GM18519 (cell line): ENCODE measurements around the gene ANKRD11.
A peak's percentile ranks its signal among the peaks of the same experiment; 100 is the strongest.
"Not testable (repeated sequence)": the region's sequence is repeated elsewhere in the genome, so short reads cannot be mapped to it uniquely, and the experiment has no call there.

ENCODE experiments used
- ATAC-seq: cut with Tn5 transposase; IDR thresholded peaks from one replicate; pipeline ENCODE4 v1.9.1; 2021; ENCODE audit warnings: mild to moderate bottlenecking, moderate library complexity; ENCODE audit not compliant: unreplicated experiment, low FRiP score

The ANKRD11 gene

DNA sequence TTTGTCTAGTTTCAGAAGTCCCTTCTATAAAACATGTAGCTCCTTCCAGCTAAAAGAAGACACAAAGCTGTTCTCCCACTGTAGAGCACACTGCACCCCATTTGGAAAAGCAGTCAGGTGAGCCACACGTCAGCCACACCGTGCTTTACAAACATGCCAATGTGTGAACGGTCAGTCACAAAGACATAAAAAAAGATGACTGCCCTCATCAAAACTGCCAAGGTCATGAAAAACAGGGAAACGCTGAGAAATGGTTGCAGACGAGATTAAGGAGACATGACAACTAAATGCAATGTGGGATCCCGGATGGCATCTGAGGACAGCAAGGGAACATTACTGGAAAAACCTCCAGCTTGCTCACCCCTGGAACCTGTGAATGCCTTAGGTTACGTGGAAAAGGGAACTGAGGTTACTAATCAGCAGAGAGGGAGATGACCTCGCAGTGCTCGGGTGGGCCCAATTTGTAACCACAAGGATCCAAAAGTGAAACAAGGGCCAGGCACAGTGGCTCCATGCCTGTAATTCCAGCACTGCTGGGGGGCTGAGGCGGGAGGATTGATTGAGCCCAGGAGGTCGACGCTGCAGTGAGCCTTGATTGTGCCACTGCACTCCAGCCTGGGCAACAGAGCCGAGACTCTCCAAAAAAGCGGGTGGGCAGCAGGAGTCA, 8.1 kb downstream of the ANKRD11 start:
- no peak for ATAC-seq

DNA sequence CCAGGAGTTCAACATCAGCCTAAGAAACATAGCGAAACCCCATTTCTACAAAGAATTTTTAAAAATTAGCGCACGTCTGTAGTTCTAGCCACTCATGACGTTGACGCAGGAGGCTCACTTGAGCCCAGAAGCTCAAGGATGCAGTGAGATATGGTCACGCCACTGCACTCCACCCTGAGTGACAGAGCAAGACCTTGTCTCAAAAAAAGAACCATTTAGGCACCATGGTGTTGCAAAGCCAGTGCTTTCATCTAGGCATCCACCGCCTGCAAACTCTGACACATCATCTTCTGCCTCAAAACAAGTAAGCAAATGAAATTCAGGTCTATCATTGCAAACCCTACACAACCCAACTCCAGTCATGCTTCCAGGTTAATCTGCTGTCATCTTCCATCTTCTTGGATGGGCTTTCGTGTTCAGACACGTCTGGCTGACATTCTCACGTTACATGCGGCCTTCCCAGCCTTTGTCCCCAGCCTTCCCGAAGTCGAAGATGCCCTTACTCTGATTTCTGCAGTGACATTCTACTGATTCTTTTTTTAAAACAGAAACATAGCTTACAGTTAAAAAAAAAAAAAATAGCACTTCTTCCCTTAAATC, 8.9 kb downstream of the ANKRD11 start:
- ATAC-seq = no peak

DNA sequence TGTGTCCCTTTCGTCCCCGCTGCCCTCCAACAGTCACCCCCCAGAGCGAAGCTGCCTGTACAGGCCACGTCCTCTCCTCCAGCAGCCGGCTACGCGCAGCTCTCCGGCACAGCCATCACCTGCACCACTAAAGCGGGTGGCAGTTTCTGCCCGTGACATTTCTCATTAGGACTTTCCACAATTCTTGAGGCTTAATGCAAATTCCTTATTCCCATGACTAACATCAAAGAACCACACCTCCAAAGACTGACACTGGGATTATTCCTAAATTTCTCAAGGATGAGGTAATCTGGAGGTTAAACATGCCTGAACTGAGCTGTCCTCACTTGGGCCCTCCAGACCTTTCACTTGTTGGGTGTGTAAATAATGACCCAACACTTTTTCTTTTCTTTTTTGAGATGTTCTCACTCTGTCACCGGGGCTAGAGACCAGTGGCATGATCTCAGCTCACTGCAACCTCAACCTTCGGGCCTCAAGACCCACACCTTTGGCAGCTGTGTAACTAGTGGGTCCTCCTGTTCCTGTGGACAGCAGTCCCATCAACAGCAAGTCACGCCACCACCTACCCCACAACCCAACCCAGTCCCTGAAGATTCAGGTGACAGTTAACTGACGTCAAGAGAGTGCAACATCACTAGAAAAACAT, 11.7 kb downstream of the ANKRD11 start:
- ATAC-seq = no peak

DNA sequence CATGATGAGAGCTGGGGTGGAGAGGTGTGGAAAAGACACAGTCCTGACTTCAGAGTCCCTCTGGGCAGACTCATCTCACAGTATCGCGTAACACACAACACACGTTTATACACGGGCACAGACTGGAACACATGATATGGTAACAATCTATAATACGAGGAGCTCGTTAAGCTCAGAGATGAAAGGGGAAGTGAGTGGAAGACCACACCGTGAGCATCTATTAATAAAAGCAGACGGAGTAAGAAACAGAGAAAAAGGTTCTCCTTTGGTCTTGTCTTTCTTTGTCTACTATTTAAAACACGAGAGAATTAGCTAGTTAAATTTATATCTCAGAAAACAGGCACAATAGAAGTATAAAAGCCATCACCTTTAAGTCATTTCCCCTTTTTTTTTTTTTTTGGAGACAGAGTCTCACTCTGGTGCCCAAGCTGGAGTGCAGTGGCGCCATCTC, 13.5 kb downstream of the ANKRD11 start:
- ATAC-seq = peak; percentile 41

DNA sequence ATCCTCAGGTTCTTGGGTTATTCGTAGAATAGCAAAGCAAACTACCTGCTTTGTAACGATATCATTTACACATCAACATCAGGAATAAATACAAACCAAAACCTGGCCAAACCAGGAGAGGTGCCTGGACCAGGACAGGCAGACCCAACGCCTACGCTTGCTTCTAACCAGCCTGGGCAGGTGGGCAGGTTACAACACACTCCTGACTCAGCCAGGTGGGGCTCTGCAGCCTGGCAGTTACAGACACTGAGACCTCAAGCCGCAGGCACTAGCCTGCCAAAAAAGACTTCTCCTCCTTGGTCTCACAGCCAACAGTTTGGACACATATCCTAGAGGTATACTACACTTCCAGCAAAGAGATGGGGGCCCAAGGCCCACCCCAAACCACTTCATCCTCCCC, 14.0 kb downstream of the ANKRD11 start:
- ATAC-seq = peak; percentile 19

DNA sequence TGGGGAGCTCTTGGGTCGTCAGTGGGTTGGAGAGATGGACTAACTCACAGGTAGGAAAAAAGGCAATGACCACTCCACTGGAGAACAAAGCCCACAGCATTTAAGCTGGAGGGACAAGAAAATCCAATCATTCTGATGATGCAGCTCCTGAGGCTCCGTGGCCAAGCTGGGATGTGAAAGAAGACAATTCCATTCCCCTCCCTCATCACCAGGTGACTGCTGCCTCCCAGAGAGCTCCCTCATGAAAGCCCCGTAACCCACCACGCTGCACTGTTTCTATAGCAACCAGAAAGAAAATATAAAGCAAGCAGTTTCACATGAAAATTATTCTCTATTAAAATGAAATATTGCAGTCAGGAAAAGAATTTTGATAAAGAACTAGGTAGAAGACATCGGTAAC, 15.2 kb downstream of the ANKRD11 start:
- ATAC-seq = no peak

DNA sequence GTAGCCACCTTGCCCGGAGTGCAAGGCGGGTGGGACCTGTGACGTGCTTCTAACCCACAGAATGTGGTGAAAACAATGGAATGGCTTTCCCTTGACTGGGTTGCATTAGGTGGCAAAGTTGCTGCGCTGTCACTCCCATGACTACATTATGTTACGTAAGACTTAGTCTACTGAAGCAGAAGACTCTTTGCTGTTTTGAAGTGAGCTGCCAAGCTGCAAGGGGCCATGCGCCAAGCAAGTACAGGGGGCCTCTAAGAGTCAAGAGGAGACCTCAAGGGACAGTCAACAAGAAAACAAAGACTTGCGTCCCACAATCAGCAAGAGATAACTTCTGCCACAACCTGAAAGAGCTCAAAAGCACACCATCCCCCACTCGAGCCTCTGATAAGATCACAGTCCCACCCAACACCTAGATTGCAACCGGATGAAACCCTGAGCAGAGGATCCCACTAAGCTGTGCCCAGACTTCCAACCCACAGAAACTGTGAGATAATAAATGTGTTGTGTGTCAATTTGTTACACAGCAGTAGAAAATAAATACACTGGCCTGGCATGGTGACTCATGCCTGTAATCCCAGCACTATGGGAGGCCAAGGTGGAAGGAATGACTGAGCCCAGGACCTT, 16.5 kb downstream of the ANKRD11 start:
- ATAC-seq = no peak

DNA sequence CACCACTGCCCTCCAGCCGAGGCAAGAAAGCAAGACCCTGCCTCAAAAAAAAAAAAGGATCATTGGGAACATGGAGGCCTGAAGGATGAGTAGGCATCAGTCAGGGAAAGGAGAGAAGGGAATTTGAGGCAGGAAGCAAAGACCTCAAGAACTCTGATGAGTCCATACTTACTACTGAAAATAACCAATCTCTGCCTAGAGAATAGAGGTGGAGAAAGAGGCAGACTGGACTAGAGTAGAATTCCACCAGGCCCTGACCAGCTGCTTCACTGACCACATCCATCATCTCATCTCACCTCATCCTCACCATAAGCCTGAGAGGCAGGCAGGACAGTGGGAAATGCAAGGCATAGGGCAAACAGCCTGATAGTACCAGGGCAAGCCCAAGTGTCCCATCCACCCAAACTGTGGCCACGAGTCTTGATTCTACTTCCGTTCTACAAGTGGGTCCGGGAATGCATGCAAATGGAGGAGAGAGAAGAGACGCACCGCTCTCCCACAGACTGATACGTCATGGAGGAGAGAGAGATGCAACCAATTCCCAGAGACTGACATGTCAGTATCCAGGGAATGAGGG, 17.1 kb downstream of the ANKRD11 start:
- no peak for ATAC-seq

DNA sequence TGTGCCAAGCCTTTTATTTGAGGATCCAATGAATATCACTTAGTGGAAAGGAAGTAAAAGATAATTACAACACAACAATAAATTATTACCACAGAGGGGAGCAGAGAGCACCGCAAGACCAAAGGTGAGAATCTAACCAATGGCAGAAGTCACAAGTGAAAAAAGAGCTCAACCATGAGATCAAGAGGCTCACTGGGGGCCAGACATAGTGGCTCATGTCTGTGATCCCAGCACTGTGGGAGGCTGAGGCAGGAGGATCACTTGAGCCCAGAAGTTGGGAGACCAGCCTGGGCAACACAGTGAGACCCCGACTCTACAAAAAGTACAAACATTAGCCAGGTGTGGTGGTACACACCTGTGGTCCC, 17.7 kb downstream of the ANKRD11 start:
- ATAC-seq = no peak

DNA sequence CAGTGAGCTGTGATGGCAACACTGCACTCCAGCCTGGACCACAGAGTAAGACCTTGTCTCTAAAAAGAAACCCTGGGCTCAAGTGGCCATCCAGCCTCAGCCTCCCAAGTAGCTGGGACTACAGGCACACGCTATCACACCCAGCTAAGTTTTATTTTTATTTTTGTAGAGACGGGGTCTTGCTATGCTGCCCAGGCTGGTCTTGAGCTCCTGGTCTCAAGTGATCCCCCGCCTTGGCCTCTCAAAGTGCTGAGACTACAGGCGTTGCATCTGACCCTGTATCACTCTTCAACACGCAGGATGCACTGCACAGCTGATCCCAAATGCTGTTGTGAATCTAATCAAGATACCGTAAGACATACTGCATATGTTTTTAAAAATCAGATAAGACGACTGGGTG, 23.0 kb downstream of the ANKRD11 start:
- no peak for ATAC-seq

DNA sequence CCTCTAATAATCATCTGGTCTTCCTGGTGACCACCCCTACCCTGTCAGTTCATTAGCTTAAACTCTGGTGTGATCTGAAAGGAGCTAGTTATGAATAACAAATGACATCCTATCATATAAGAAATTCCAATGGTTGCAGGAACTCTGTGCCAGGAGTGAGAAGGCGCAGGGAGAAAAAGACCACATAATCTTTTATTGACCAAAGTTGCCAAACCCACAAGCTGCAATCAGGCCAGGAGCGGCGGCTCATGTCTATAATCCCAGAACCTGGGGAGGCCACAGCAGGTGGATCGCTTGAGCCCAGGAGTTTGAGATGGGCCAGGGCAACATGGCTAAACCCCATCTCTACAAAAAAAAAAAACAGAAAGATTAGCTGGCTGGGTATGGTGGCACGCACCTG, 23.4 kb downstream of the ANKRD11 start:
- ATAC-seq = no peak

DNA sequence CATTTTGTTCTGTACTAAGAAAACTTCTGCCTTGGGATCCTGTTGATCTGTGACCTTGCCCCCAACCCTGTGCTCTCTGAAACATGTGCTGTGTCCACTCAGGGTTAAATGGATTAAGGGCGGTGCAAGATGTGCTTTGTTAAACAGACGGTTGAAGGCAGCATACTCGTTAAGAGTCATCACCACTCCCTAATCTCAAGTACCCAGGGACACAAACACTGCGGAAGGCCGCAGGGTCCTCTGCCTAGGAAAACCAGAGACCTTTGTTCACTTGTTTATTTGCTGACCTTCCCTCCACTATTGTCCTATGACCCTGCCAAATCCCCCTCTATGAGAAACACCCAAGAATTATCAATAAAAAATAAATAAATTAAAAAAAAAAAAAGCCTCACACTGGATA, 27.0 kb downstream of the ANKRD11 start:
- not testable (repeated sequence) for ATAC-seq

DNA sequence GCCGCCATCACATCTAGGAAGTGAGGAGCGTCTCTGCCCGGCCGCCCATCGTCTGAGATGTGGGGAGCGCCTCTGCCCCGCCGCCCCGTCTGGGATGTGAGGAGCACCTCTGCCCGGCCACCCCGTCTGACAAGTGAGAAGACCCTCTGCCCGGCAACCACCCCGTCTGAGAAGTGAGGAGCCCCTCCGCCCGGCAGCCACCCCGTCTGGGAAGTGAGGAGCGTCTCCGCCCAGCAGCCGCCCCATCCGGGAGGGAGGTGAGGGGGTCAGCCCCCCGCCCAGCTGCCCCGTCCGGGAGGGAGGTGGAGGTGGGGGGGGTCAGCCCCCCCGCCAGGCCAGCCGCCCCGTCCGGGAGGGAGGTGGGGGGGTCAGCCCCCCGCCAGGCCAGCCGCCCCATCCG, 27.7 kb downstream of the ANKRD11 start:
- not testable (repeated sequence) for ATAC-seq

DNA sequence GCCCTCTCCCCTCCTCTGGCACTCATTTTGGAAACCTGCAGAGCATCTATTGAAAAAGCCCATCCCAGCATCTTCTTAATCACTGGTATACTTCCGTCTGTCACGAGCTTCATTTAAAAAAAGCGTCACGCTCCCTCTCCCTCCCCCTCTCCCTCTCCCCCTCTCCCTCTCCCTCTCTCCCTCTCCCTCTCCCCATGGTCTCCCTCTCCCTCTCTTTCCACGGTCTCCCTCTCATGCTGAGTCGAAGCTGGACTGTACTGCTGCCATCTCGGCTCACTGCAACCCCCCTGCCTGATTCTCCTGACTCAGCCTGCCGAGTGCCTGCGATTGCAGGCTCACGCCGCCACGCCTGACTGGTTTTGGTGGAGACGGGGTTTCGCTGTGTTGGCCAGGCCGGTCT, 28.5 kb downstream of the ANKRD11 start:
- not testable (repeated sequence) for ATAC-seq

DNA sequence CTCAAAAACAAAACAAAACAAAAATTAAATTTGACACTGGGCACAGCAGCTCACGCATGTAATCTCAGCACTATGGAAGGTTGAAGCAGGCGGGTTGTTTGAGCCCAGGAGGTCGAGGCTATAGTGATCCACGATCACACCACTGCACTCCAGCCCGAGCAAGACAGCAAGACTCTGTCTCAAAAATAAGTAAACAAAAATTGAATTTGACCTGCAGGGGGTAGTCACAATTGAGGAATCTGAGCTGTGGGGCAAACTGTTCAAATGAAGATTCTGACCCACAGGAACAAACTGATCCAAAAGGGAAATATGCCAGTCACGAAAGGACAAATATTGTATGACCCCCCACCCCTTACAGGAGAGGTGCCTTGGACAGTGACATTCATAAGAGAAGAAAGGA, 29.8 kb downstream of the ANKRD11 start:
- no peak for ATAC-seq

DNA sequence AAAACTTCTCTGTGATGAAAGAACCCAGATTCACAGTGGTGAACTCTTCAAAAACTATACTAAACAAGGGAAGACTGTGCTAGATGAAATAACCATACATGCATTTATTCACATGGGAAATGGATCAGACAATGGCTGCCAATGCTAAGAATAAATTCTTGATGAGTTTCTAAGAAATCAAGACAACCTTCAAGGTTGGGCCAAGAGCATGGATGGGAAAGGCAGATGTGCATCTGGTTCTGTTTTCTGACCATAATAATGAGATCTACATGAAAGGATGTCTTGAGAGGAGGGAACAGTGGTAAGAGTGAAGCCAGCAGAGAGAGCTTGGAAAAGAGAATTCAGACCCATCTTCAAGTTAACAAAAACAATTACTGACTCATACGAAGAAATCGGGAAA, 31.4 kb downstream of the ANKRD11 start:
- ATAC-seq = no peak

DNA sequence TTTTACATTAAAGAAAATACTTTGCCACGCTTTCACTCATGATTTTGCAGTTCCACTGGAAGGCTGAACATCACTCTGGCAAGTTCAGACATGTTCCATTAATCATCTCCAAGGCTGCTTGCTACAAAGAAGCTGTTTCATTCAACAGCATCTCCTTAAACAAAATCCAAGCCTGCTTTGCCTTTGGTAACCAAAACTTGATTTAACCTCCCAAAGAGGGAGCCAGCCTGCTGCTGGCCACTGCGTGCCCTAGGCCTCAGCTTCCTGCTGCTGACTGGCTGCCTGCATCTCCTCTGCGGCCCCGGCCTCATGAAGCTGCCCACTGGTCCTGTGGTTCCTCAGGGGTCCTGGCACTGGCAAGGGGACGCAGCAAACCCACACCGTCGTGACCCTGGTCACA, 31.8 kb downstream of the ANKRD11 start:
- no peak for ATAC-seq

DNA sequence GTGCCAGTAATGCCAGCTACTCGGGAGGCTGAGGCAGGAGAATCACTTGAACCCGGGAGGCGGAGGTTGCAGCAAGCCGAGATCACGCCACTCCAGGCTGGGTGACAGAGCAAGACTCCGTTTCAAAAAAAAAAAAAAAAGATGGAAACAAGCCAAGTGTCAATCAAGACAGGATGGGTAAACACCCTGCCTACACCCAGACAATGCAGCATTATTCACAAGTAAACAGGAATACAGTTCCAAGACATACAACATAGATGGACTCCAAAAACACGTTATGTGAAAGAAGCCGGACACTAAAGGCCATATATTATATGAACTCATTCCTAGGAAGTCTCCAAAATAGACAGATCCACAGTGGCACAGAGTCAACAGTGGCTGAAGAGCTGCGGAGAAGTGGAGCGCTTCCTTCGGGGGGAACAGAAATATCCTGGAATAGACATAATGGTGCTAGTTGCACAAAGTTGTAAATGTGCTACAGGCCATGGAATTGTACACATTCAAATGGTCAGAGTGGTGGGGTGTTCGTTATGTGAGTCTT, 33.9 kb downstream of the ANKRD11 start:
- no peak for ATAC-seq

DNA sequence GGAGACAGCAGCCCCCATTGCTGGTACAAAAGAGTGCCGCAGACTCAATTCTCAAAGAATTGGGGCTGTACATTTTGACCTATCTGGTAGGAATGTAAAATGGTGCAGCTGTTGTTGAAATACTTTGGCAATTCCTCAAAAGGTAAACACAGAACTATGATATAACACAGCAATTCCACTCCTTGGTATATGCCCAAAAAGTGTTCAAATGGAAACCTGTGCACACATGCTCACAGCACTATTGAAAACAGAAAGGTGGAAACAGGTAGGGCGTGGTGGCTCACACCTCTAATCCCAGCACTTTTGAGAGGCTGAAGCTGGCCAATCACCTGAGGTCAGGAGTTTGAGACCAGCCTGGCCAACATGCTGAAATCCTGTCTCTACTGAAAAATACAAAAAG, 34.7 kb downstream of the ANKRD11 start:
- ATAC-seq = no peak

DNA sequence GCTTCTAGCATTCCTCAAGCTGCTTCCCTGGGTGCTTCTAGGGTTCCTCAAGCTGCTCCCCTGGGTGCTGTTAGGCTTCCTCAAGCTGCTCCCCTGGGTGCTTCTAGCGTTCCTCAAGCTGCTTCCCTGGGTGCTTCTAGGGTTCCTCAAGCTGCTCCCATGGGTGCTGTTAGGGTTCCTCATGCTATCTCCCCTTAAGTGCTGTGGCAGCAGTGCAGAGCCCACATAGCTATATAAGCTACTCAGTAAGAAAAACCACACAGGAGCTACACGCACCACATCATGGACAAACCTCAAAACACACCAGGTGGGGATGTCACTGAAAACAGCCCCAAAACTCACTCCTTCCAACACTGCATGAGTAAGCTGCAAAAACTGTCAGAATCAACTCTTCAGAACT, 35.2 kb downstream of the ANKRD11 start:
- no peak for ATAC-seq
